Measurements from ENCODE around the gene PNPT1. TPM values are rescaled to one million over a fixed set of nuclear protein-coding genes. Genes with fewer than 3 reads are reported as not detected.

PNPT1 gene
- polyA plus RNA-seq, 3 donors, result 6.0 to 10.5 (median 9.5) TPM

DNA sequence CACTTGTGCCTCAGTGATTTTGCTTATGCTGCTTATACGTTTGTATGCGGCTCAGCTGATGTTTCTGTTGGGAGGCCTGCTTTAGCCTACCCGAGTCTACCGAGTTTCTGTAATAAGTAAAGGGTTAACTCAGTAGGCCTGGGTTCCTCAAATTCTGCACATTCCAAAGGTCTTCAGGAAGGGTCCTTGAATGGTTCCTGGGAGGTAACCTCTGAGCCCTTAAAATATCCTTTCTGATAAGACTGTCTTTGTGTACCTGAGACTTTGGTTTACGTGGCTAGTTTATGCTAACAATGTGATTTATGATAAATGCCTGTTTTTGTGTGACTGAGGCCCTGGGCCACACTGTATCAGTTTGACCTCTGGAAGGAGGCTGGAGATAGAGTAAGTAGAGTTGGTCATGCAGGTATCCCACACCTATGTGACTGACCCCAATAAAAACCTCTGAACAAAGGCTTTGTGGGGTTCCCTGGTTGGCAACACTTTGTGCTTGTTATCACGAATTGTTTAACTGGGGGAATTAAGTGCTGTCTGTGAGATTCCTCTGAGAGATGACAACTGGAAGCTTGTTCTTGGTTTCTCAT is 18.9 kb upstream of the PNPT1 start:
- no peaks in the 10 kb centered on the region for H3K4me1 ChIP-seq (ENCODE audit: control insufficient read depth in 1 of 2, insufficient read depth in 2 of 2, low read length in 2 of 2)
- H3K36me3 ChIP-seq (replicated peaks in 1 of 2; ENCODE audit: control insufficient read depth in 1 of 2, insufficient read depth in 2 of 2, low read length in 2 of 2), result no peaks in the 10 kb centered on the region
- no peaks in the 10 kb centered on the region for H3K4me1 Mint-ChIP-seq
- TF ChIP-seq, protein P1, sequence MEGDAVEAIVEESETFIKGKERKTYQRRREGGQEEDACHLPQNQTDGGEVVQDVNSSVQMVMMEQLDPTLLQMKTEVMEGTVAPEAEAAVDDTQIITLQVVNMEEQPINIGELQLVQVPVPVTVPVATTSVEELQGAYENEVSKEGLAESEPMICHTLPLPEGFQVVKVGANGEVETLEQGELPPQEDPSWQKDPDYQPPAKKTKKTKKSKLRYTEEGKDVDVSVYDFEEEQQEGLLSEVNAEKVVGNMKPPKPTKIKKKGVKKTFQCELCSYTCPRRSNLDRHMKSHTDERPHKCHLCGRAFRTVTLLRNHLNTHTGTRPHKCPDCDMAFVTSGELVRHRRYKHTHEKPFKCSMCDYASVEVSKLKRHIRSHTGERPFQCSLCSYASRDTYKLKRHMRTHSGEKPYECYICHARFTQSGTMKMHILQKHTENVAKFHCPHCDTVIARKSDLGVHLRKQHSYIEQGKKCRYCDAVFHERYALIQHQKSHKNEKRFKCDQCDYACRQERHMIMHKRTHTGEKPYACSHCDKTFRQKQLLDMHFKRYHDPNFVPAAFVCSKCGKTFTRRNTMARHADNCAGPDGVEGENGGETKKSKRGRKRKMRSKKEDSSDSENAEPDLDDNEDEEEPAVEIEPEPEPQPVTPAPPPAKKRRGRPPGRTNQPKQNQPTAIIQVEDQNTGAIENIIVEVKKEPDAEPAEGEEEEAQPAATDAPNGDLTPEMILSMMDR (IDR thresholded peaks at IDR 0.05), result no peak
- H3K36me3 Mint-ChIP-seq, result no peaks in the 10 kb centered on the region
- no peak overlapping the region for H3K4me3 Mint-ChIP-seq
- no peaks in the 10 kb centered on the region for H4K20me1 ChIP-seq (ENCODE audit: insufficient read depth, low read length)
- H3K4me3 ChIP-seq (replicated peaks in 1 of 3; ENCODE audit: low read depth in 2 of 3, low read length in 3 of 3), result no peak overlapping the region
- intact Hi-C loops (cut with micrococcal nuclease), result loop anchor here in 1 of 2 donors (10.0 kb wide), 1 partner anchor 1812 kb away; no protein-coding TSS in a partner anchor
- H2AFZ ChIP-seq (ENCODE audit: insufficient read depth, low read depth, low read length, poor library complexity, severe bottlenecking), result no peak overlapping the region
- no peak overlapping the region for H3K27ac ChIP-seq (ENCODE audit: low read depth in 1 of 2, low read length in 2 of 2)
- H3K9me3 Mint-ChIP-seq, result no peaks in the 10 kb centered on the region
- DNase-seq, result no peak
- no peak overlapping the region for H3K4me2 ChIP-seq (replicated peaks; ENCODE audit: extremely low read depth, low read length, poor library complexity, severe bottlenecking)
- H3K79me2 ChIP-seq (ENCODE audit: insufficient read depth, low read length), result no peaks in the 10 kb centered on the region
- no peak overlapping the region for H3K9ac ChIP-seq (ENCODE audit: insufficient read depth, low read length, poor library complexity, severe bottlenecking)
- H3K27me3 ChIP-seq (ENCODE audit: control insufficient read depth in 2 of 2, insufficient read depth in 2 of 2, low read length in 2 of 2), result no peaks in the 10 kb centered on the region
- peaks cover 0 to 10% (median 1%) of the 10 kb centered on the region in 3 donors for H3K27me3 Mint-ChIP-seq (ENCODE audit: low read depth in 3 of 3)
- H3K9me3 ChIP-seq (replicated peaks in 1 of 2; ENCODE audit: control insufficient read depth in 1 of 2, insufficient read depth in 1 of 2, low read length in 2 of 2), result no peaks in the 10 kb centered on the region
- H3K27ac Mint-ChIP-seq, result peak overlapping the region in 1 of 7 donors; percentile 22
- 94% methylated on average over 5 of the region's 6 CpGs for WGBS (ENCODE audit: insufficient coverage)

DNA sequence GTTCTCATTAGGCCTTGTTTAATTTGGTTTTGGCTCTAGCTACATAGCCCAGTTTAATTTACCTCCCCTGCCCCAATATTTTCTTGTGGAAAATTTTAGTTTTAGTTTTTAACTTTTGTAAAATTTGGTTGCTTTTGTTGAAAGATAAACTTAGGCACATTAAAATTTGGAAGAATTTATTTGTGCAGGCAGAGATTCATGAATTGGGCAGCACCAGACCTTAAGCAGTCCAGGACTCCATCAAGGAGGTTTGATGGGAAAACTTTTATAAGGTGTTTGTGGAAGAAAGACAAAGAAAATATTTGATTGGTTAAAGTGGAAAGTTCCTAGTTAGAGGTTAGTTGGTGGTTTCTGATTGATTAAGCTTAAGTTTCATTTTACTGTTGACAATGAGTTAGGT is 16.4 kb upstream of the PNPT1 start:
- Mint-ChIP-seq H3K9me3 (no peaks in the 10 kb centered on the region), H3K27ac (no peak overlapping the region), H3K27me3 (ENCODE audit: low read depth in 3 of 3) (peaks cover 0 to 7% (median 1%) of the 10 kb centered on the region in 3 donors), H3K4me3 (no peak overlapping the region), H3K36me3 (no peaks in the 10 kb centered on the region), H3K4me1 (no peaks in the 10 kb centered on the region)
- no peak overlapping the region for H2AFZ ChIP-seq (ENCODE audit: insufficient read depth, low read depth, low read length, poor library complexity, severe bottlenecking)
- no peaks in the 10 kb centered on the region for H3K27me3 ChIP-seq (ENCODE audit: control insufficient read depth in 2 of 2, insufficient read depth in 2 of 2, low read length in 2 of 2)
- no peak overlapping the region for H3K4me3 ChIP-seq (replicated peaks in 1 of 3; ENCODE audit: low read depth in 2 of 3, low read length in 3 of 3)
- no peak for DNase-seq
- H3K4me2 ChIP-seq (replicated peaks; ENCODE audit: extremely low read depth, low read length, poor library complexity, severe bottlenecking), result no peak overlapping the region
- no peak overlapping the region for H3K27ac ChIP-seq (ENCODE audit: low read depth in 1 of 2, low read length in 2 of 2)
- no peaks in the 10 kb centered on the region for H3K36me3 ChIP-seq (replicated peaks in 1 of 2; ENCODE audit: control insufficient read depth in 1 of 2, insufficient read depth in 2 of 2, low read length in 2 of 2)
- intact Hi-C loops (cut with micrococcal nuclease), result loop anchor here in 1 of 2 donors (10.0 kb wide), 1 partner anchor 1815 kb away; no protein-coding TSS in a partner anchor
- TF ChIP-seq, protein P1 (IDR thresholded peaks at IDR 0.05), result no peak
- no peaks in the 10 kb centered on the region for H4K20me1 ChIP-seq (ENCODE audit: insufficient read depth, low read length)
- H3K79me2 ChIP-seq (ENCODE audit: insufficient read depth, low read length), result no peaks in the 10 kb centered on the region
- no peaks in the 10 kb centered on the region for H3K9me3 ChIP-seq (replicated peaks in 1 of 2; ENCODE audit: control insufficient read depth in 1 of 2, insufficient read depth in 1 of 2, low read length in 2 of 2)
- H3K9ac ChIP-seq (ENCODE audit: insufficient read depth, low read length, poor library complexity, severe bottlenecking), result no peak overlapping the region
- H3K4me1 ChIP-seq (ENCODE audit: control insufficient read depth in 1 of 2, insufficient read depth in 2 of 2, low read length in 2 of 2), result no peaks in the 10 kb centered on the region

Measured in CD14-positive monocyte (primary cell).